Measurements from ENCODE around the gene SLC27A1. TPM values are rescaled to one million over a fixed set of nuclear protein-coding genes. Genes with fewer than 3 reads are reported as not detected.
A peak's percentile ranks its signal among the peaks of the same experiment; 100 is the strongest.

The SLC27A1 gene
- total and polyA plus RNA-seq, 9 of the 15 experiments (the other 6 are each of a cell fraction or from before 2014, with no cell fraction given), result 0.06 to 3.0 (median 1.1) TPM

DNA sequence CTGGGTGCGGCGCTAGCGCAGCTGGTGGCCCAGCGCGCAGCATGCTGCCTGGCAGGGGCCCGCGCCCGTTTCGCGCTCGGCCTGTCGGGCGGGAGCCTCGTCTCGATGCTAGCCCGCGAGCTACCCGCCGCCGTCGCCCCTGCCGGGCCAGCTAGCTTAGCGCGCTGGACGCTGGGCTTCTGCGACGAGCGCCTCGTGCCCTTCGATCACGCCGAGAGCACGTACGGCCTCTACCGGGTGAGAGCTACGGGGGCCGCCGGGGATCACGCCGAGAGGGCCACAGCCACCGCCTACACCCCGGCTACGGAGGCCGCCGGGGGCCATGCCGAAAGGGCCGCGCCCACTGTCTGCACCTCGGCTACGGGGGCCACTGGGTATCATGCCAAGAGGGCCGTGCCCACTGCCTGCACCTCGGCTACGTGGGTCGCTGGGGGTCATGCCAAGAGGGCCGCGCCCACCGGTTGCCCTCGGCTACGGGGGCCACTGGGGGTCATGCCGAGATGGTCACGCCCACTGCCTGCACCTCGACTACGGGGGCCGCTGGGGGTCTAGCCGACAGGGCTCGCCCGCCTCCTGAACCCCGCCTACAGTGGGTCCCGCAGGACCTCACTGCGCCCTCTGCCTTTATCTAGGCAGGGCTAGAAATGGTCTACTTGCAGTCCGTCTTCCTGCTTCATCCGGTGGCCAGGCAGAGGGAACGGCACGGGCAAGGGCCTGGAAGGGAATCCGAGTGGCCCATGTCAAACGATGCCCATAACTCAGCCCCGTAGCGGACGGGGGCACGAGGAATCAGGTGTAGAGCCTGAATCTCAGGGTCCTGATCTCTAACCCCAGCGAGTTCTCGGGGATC lies 41.6 kb downstream of the SLC27A1 start (continued):
- TF ChIP-seq RB1 (IDR thresholded peaks at IDR 0.05; ENCODE audit: low read depth) (peak; percentile 13; the same call in 1 of the 2 replicates), ZFP36 (IDR thresholded peaks at IDR 0.05; ENCODE audit: low read depth, low read length, partially characterized antibody) (no peak), MED1 (CRISPR knock-in tag; IDR thresholded peaks at IDR 0.05; ENCODE audit: borderline replicate concordance) (no peak), U2AF2 (optimal IDR thresholded peaks at IDR 0.05; ENCODE audit: low read depth, low read length) (no peak), CHD2 (IDR thresholded peaks at IDR 0.05; ENCODE audit: low read depth, low read length) (no peak), JUND (IDR thresholded peaks at IDR 0.05; ENCODE audit: borderline replicate concordance, low read depth, low read length) (no peak; the same call in 1 of the 2 replicates), JUND (tag; IDR thresholded peaks at IDR 0.05; ENCODE audit: borderline replicate concordance, low read depth, low read length) (peak; percentile 22; the same call in 1 of the 3 replicates), ZBTB7A (IDR thresholded peaks at IDR 0.05; ENCODE audit: borderline replicate concordance, control insufficient read depth, low read depth, low read length) (peak; percentile 91), MTF1 (CRISPR knock-in tag; IDR thresholded peaks at IDR 0.05; ENCODE audit: borderline replicate concordance) (no peak), C11orf30 (IDR thresholded peaks at IDR 0.05; ENCODE audit: low read depth) (peak; percentile 67), PHTF2 (CRISPR knock-in tag; IDR thresholded peaks at IDR 0.05) (no peak), STAG1 (CRISPR knock-in tag; IDR thresholded peaks at IDR 0.05; ENCODE audit: borderline replicate concordance) (no peak), ELF2 (CRISPR knock-in tag; IDR thresholded peaks at IDR 0.05) (no peak), MTA3 (IDR thresholded peaks at IDR 0.05; ENCODE audit: borderline replicate concordance) (peak; percentile 100), NONO (IDR thresholded peaks at IDR 0.05; ENCODE audit: low read depth in 2 of 2, low read length in 1 of 2) (peak; percentile 29 to 65; a peak in 3 of 4 replicates), MBD2 (IDR thresholded peaks at IDR 0.05; ENCODE audit: borderline replicate concordance, low read depth) (0 out of 2 replicates have a peak, but pooled peaks have one; percentile 34), POU5F1 (IDR thresholded peaks at IDR 0.05; ENCODE audit: borderline replicate concordance, low read depth, low read length, partially characterized antibody) (peak; percentile 86), EHMT2 (IDR thresholded peaks at IDR 0.05) (no peak)
- TF ChIP-seq, protein P1, sequence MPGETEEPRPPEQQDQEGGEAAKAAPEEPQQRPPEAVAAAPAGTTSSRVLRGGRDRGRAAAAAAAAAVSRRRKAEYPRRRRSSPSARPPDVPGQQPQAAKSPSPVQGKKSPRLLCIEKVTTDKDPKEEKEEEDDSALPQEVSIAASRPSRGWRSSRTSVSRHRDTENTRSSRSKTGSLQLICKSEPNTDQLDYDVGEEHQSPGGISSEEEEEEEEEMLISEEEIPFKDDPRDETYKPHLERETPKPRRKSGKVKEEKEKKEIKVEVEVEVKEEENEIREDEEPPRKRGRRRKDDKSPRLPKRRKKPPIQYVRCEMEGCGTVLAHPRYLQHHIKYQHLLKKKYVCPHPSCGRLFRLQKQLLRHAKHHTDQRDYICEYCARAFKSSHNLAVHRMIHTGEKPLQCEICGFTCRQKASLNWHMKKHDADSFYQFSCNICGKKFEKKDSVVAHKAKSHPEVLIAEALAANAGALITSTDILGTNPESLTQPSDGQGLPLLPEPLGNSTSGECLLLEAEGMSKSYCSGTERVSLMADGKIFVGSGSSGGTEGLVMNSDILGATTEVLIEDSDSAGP (CRISPR knock-in tag; IDR thresholded peaks at IDR 0.05), result peak; percentile 68
- TF ChIP-seq, protein P2, sequence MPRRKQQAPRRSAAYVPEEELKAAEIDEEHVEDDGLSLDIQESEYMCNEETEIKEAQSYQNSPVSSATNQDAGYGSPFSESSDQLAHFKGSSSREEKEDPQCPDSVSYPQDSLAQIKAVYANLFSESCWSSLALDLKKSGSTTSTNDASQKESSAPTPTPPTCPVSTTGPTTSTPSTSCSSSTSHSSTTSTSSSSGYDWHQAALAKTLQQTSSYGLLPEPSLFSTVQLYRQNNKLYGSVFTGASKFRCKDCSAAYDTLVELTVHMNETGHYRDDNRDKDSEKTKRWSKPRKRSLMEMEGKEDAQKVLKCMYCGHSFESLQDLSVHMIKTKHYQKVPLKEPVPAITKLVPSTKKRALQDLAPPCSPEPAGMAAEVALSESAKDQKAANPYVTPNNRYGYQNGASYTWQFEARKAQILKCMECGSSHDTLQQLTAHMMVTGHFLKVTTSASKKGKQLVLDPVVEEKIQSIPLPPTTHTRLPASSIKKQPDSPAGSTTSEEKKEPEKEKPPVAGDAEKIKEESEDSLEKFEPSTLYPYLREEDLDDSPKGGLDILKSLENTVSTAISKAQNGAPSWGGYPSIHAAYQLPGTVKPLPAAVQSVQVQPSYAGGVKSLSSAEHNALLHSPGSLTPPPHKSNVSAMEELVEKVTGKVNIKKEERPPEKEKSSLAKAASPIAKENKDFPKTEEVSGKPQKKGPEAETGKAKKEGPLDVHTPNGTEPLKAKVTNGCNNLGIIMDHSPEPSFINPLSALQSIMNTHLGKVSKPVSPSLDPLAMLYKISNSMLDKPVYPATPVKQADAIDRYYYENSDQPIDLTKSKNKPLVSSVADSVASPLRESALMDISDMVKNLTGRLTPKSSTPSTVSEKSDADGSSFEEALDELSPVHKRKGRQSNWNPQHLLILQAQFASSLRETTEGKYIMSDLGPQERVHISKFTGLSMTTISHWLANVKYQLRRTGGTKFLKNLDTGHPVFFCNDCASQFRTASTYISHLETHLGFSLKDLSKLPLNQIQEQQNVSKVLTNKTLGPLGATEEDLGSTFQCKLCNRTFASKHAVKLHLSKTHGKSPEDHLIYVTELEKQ (CRISPR knock-in tag; IDR thresholded peaks at IDR 0.05), result no peak
- TF ChIP-seq, protein P3, sequence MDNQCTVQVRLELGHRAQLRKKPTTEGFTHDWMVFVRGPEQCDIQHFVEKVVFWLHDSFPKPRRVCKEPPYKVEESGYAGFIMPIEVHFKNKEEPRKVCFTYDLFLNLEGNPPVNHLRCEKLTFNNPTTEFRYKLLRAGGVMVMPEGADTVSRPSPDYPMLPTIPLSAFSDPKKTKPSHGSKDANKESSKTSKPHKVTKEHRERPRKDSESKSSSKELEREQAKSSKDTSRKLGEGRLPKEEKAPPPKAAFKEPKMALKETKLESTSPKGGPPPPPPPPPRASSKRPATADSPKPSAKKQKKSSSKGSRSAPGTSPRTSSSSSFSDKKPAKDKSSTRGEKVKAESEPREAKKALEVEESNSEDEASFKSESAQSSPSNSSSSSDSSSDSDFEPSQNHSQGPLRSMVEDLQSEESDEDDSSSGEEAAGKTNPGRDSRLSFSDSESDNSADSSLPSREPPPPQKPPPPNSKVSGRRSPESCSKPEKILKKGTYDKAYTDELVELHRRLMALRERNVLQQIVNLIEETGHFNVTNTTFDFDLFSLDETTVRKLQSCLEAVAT (IDR thresholded peaks at IDR 0.05), result no peak
